ENCODE data around the gene HELZ2. TPM values are rescaled to one million over a fixed set of nuclear protein-coding genes. Genes with fewer than 3 reads are reported as not detected.
"Not testable (repeated sequence)": the region's sequence is repeated elsewhere in the genome, so short reads cannot be mapped to it uniquely, and the experiment has no call there.

The HELZ2 gene
- total and polyA plus RNA-seq, 9 donors = 1.8 to 19.6 (median 13.0) TPM

GRCh38 chr20:63572788-63573646 lies 1.0 kb downstream of the HELZ2 start:
- TF ChIP-seq EP300 (IDR thresholded peaks at IDR 0.05) = no peak
- TF ChIP-seq POLR2A (IDR thresholded peaks at IDR 0.05) = no peak
- TF ChIP-seq, protein P1, sequence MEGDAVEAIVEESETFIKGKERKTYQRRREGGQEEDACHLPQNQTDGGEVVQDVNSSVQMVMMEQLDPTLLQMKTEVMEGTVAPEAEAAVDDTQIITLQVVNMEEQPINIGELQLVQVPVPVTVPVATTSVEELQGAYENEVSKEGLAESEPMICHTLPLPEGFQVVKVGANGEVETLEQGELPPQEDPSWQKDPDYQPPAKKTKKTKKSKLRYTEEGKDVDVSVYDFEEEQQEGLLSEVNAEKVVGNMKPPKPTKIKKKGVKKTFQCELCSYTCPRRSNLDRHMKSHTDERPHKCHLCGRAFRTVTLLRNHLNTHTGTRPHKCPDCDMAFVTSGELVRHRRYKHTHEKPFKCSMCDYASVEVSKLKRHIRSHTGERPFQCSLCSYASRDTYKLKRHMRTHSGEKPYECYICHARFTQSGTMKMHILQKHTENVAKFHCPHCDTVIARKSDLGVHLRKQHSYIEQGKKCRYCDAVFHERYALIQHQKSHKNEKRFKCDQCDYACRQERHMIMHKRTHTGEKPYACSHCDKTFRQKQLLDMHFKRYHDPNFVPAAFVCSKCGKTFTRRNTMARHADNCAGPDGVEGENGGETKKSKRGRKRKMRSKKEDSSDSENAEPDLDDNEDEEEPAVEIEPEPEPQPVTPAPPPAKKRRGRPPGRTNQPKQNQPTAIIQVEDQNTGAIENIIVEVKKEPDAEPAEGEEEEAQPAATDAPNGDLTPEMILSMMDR (IDR thresholded peaks at IDR 0.05) = no peak
- WGBS, 3 donors = 77 to 86% (median 80%) methylated on average over 23 to 34 of the region's 34 CpGs
- Histone ChIP-seq H3K9me3 (no peaks in the 10 kb centered on the region), H3K27me3 (no peaks in the 10 kb centered on the region), H3K4me3 (peak overlapping the region; percentile 83), H3K4me1 (ENCODE audit: insufficient read depth) (peaks cover 5% of the 10 kb centered on the region), H3K36me3 (no peaks in the 10 kb centered on the region), H3K27ac (no peak overlapping the region)
- intact Hi-C loops (cut with DNase I) = no loop called here
- DNase-seq = no peak

- Histone ChIP-seq H3K4me1 (ENCODE audit: insufficient read depth) (peaks cover 5% of the 10 kb centered on the region), H3K27ac (no peak overlapping the region), H3K9me3 (no peaks in the 10 kb centered on the region), H3K4me3 (no peak overlapping the region), H3K27me3 (no peaks in the 10 kb centered on the region), H3K36me3 (no peaks in the 10 kb centered on the region)
- intact Hi-C loops (cut with DNase I) = no loop called here
- no peak for DNase-seq
- TF ChIP-seq EP300 (IDR thresholded peaks at IDR 0.05) (no peak), POLR2A (IDR thresholded peaks at IDR 0.05) (no peak)
- TF ChIP-seq, protein P1 (IDR thresholded peaks at IDR 0.05) = no peak
- 86 to 92% (median 87%) methylated on average over 34 to 48 of the region's 48 CpGs for WGBS, 3 donors
Observed at GRCh38 chr20:63572071-63572787, 1.8 kb downstream of the HELZ2 start.

DNA sequence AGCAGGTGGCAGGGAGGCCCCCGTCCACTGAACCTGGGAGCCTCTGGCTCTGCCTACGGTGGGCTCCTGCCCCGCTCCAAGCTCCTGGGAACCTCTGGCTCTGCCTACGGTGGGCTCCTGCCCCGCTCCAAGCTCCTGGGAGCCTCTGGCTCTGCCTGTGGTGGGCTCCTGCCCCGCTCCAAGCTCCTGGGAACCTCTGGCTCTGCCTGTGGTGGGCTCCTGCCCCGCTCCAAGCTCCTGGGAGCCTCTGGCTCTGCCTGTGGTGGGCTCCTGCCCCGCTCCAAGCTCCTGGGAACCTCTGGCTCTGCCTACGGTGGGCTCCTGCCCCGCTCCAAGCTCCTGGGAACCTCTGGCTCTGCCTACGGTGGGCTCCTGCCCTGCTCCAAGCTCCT lies 3.0 kb downstream of the HELZ2 start:
- intact Hi-C loops (cut with DNase I) = not testable (repeated sequence)
- 50 to 76% (median 58%) methylated on average over 6 to 11 of the region's 11 CpGs for WGBS, 3 donors

GRCh38 chr20:63570281-63571086 lies 3.6 kb downstream of the HELZ2 start:
- H3K27ac ChIP-seq = no peak overlapping the region
- peaks cover 5% of the 10 kb centered on the region for H3K4me1 ChIP-seq (ENCODE audit: insufficient read depth)
- no peaks in the 10 kb centered on the region for H3K27me3 ChIP-seq
- WGBS, 3 donors = 87 to 90% (median 88%) methylated on average over 22 to 28 of the region's 28 CpGs
- no peak overlapping the region for H3K4me3 ChIP-seq
- H3K36me3 ChIP-seq = no peaks in the 10 kb centered on the region
- intact Hi-C loops (cut with DNase I) = no loop called here
- no peak for TF ChIP-seq EP300 (IDR thresholded peaks at IDR 0.05)
- TF ChIP-seq, protein P1 (IDR thresholded peaks at IDR 0.05) = no peak
- no peak for TF ChIP-seq POLR2A (IDR thresholded peaks at IDR 0.05)
- no peaks in the 10 kb centered on the region for H3K9me3 ChIP-seq
- no peak for DNase-seq

More for the DNA sequence above, 3.0 kb downstream of the HELZ2 start:
- H3K9me3 ChIP-seq; H3K27ac ChIP-seq; H3K4me1 ChIP-seq (ENCODE audit: insufficient read depth); H3K36me3 ChIP-seq; DNase-seq; H3K4me3 ChIP-seq; H3K27me3 ChIP-seq: not testable (repeated sequence)
